Keratinocyte (primary cell): ENCODE measurements around the gene RNU1-2.

ENCODE experiments used
- CTCF ChIP-seq, 3 experiments: IDR thresholded peaks in 1 of 3; conservative IDR thresholded peaks in 1 of 3; optimal IDR thresholded peaks in 1 of 3; 2 replicates in 2 of 3; 3 replicates in 1 of 3; pipeline versions ENCODE3 to v1.5.1; 2011; ENCODE audit warnings: low read length in 3 of 3, mild to moderate bottlenecking in 3 of 3, moderate library complexity in 2 of 3, control low read depth in 1 of 3, inconsistent platforms in 1 of 3; ENCODE audit not compliant: insufficient read depth in 2 of 3; ENCODE audit errors: extremely low read depth in 1 of 3
- EZH2 ChIP-seq: IDR thresholded peaks from one replicate; pipeline ENCODE4 v1.6.1; 2012; ENCODE audit warnings: inconsistent platforms, mild to moderate bottlenecking, low read length, moderate library complexity

DNA sequence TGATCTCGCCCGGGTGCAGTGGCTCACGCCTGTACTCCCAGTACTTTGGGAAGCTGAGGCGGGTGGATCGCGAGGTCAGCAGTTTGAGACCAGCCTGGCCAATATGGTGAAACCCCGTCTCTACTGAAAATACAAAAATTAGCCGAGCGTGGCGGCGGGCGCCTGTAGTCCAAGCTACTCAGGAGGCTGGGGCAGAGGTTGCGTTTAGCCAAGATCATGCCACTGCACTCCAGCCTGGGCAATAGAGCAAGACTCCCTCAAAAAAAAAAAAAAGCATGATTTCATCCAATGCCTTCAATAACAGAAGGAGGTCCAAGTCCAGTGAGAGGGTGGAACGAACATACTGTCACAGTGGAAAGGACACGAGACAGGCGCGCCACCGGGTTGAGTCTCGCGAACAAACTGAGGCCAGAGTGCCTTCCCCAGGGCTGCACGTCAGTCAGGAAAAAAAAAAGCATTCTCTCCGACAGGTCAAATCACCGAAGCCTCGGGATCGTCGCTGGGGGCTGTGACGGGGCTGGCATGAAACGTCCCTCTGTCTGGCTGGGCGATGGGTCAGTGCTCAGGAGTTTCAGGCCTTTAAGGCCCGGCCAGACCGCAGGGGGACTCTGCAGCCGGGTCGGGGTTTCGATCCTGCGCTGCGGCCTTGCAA, 17.5 kb downstream of the RNU1-2 start:
- TF ChIP-seq CTCF (optimal IDR thresholded peaks at IDR 0.05 in 1 of 3, IDR thresholded peaks at IDR 0.05 in 1 of 3, conservative IDR thresholded peaks at IDR 0.05 in 1 of 3; ENCODE audit: extremely low read depth in 1 of 3, insufficient read depth in 2 of 3, low read length in 3 of 3) (no peak), EZH2 (no peak)
